ENCODE results near the gene CKLF. TPM values are rescaled to one million over a fixed set of nuclear protein-coding genes. Genes with fewer than 3 reads are reported as not detected.

The CKLF gene
- total RNA-seq, 4 donors from 2014 or later, result 31.6 to 68.4 (median 49.2) TPM

- no peak for ATAC-seq (ENCODE audit: low FRiP score)
- DNase-seq (ENCODE audit: low spot score), result no peak
- no peak for TF ChIP-seq CTCF (IDR thresholded peaks at IDR 0.05)
These were observed 4.3 kb upstream of the CKLF start for GRCh38 chr16:66548068-66548467.

- TF ChIP-seq CTCF (IDR thresholded peaks at IDR 0.05), result no peak
- ATAC-seq (ENCODE audit: low FRiP score), result no peak
These were observed 3.5 kb upstream of the CKLF start for GRCh38 chr16:66548868-66549267.

GRCh38 chr16:66549284-66550131 is 2.9 kb upstream of the CKLF start, which contains the start of gene TK2:
Gene TK2, minus strand, starts transcription at chr16:66550122. Its CDS starts 61 bp downstream, at chr16:66550061.
- no peak for DNase-seq (ENCODE audit: low spot score)
- ATAC-seq (ENCODE audit: low FRiP score), result peak; percentile 43
- no peak for TF ChIP-seq CTCF (IDR thresholded peaks at IDR 0.05)

More at GRCh38 chr16:66548868-66549267, 3.5 kb upstream of the CKLF start:
- DNase-seq (ENCODE audit: low spot score), result no peak

GRCh38 chr16:66551348-66551759 is 1.0 kb upstream of the CKLF start:
- no peak for TF ChIP-seq CTCF (IDR thresholded peaks at IDR 0.05)
- DNase-seq (ENCODE audit: low spot score) (no peak), ATAC-seq (ENCODE audit: low FRiP score) (no peak)

- no peak for DNase-seq (ENCODE audit: low spot score)
- no peak for ATAC-seq (ENCODE audit: low FRiP score)
- TF ChIP-seq CTCF (IDR thresholded peaks at IDR 0.05), result no peak
These were observed 539 bp upstream of the CKLF start for GRCh38 chr16:66551788-66552285.

GRCh38 chr16:66553223-66553622 is 847 bp downstream of the CKLF start:
- DNase-seq (ENCODE audit: low spot score), result no peak
- no peak for TF ChIP-seq CTCF (IDR thresholded peaks at IDR 0.05)
- no peak for ATAC-seq (ENCODE audit: low FRiP score)

GRCh38 chr16:66554021-66554420 is 1.6 kb downstream of the CKLF start:
- DNase-seq (ENCODE audit: low spot score) (no peak), ATAC-seq (ENCODE audit: low FRiP score) (no peak)
- TF ChIP-seq CTCF (IDR thresholded peaks at IDR 0.05), result no peak
